Right hindlimb (tissue), 1 donor: Measurements from ENCODE around the gene TBL3.
"Not testable (repeated sequence)": the region's sequence is repeated elsewhere in the genome, so short reads cannot be mapped to it uniquely, and the experiment has no call there.

Experiments used
- DNase-seq: peaks from one replicate; pipeline ENCODE4 v3.0.0-alpha.2; 2018

TBL3 gene

GRCh38 chr16:1944612-1945199 lies 27.1 kb upstream of the TBL3 start:
- no peak for DNase-seq

DNA sequence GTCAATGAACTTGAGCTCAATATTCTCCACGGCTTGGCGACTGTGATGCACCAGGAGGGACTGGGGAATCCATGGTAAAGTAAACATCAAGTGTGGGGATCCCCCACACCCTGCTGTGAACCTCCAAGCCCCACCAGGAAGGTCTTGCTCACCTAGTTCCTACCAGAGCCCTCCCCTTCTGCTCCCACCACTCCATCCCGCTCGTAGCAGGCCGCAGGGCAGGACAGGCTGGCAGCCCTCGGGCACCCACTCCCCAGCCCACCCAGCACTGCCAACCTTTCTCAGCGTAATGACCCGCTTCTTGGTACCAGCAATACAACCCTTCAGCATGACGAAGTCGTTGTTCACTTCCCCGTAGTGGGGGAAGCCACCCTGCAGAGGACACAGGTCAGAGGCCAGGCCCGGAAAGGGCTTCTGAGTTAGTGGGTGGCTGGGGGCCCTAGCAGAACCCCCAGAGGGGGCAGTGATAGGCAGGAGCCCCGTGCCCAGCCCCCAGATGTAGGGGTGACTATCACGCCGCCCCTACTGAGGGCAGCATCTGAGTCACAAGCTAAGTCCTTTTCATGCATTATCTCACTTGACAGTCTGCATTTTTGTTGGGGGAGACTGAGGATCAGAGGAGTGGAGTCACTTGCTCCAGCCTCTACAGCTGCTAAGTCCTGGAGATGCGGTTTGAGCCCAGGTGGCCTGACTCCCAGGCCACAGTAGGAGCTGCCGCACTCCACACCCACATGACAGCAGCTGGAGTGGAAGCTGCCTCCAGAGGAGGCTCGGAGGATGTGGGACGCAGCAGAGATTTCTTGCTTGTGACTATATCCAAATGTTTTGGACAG lies 26.1 kb upstream of the TBL3 start:
- no peak for DNase-seq

DNA sequence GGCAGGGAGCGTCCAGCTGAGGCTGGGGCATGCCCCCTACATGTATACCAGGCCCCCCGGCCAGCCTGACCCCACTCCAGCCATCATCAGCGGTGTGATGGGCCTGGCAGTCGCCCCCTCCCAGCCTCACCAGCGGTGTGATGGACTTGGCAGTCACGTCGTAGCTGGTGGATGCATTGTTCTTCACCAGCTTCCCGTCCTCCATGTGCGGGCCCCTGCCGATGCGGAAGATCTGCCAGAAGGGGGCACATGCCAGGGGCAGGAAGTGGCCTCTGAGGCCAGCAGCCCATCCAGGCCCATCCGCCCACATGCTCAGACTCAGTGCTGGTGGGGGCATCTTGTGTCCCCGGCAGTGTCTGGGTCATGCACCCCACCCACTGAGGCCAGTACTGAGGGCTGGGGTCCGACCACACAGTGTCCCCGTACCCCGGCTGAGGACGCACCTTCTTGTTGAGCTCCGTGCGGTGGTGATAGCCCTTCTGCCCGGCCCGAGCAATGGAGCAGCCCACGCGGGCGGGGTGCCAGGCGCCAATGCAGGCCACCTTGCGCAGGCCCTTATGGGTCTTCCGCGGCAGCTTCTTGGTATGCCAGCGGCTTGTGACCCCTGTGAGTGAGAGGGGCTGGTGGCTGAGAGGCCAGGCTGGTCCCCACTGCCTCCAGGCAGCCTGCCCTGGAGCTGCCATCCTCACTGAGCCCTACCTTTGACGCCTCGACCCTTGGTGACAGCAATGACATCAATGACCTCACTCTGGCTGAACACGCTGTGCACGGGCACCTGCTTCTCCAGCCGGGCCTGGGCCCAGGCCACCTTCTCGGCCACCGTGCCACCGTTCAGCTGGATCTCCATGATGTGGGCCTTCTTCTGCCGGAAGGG lies 25.1 kb upstream of the TBL3 start:
- DNase-seq = no peak

DNA sequence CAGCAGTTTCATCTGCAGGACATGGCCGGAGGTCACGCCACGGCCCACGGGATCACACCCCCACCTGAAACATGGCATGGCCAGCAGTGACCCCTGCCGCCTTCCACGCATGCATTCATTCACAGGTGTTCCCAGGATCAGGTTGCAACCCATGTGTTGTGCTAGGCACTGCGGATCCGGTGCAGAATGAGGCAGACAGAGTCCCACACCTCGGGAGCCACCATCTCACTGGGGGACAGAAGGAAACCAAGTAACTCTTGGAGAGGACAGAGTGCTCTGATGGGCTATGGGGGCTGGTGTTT lies 24.5 kb upstream of the TBL3 start:
- no peak for DNase-seq

GRCh38 chr16:1949507-1949906 lies 22.3 kb upstream of the TBL3 start:
- DNase-seq = no peak

DNA sequence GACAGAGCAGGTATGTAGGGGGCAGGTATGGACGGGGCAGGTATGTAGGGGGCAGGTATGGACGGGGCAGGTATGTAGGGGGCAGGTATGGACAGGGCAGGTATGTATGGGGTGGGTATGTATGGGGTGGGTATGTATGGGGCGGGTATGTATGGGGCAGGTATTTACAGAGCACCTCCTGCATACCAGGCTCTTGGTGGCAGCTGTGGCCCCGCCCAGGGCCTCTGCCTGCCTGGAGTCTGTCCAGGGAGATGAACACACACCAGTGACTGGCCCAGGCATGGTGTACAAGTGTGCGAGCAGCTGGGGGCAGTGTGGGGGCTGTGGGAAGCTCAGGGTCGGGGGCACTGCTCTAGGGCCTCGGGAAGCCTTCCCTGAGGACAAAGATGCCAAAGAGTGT lies 21.8 kb upstream of the TBL3 start:
- DNase-seq = peak; percentile 18

DNA sequence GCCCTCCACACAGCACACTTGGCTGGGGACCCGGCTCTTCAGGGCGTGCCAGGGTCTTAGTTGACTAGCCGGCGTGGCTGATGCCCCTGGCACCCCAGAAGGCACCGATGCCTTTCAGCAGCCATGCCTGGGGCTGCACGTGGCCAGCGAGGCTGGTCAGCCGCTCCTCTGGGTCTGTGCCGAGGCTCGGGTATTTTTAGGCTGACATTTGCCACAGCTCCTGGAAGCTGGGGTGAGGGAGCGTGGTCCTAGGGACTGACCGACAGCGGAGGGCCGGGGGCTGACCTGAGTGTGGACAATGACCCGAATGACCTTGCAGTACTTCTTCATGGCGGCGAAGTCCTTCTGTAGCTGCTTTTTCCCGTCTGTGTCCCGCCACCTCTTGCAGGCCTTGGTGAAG lies 21.3 kb upstream of the TBL3 start:
- DNase-seq = peak; percentile 17

- peak; percentile 18 for DNase-seq
Observed at GRCh38 chr16:1953734-1954133, 18.1 kb upstream of the TBL3 start.

DNA sequence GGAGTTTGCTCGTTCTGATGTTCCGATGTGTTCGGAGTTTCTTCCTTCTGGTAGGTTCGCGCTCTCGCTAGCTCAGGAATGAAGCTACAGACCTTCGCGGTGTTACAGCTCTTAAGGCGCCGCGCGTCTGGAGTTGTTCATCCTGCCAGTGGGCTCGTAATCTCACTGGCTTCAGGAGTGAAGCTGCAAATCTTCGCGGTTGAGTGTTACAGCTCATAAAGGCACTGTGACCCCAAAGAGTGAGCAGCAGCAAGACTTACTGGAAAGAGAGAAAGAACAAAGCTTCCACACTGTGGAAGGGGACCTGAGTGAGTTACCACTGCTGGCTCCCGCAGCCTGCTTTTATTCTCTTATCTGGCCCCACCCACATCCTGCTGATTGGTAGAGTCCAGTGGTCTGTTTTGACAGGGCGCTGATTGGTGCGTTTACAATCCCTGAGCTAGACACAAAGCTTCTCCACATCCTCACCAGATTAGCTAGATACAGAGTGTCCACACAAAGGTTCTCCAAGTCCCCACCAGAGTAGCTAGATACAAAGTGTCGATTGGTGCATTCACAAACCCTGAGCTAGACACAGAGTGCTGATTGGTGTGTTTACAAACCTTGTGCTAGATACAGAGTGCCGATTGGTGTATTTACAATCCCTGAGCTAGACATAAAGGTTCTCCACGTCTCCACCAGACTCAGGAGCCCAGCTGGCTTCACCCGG lies 14.3 kb upstream of the TBL3 start:
- DNase-seq = not testable (repeated sequence)

GRCh38 chr16:1958143-1958491 lies 13.7 kb upstream of the TBL3 start:
- peak; percentile 20 for DNase-seq

DNA sequence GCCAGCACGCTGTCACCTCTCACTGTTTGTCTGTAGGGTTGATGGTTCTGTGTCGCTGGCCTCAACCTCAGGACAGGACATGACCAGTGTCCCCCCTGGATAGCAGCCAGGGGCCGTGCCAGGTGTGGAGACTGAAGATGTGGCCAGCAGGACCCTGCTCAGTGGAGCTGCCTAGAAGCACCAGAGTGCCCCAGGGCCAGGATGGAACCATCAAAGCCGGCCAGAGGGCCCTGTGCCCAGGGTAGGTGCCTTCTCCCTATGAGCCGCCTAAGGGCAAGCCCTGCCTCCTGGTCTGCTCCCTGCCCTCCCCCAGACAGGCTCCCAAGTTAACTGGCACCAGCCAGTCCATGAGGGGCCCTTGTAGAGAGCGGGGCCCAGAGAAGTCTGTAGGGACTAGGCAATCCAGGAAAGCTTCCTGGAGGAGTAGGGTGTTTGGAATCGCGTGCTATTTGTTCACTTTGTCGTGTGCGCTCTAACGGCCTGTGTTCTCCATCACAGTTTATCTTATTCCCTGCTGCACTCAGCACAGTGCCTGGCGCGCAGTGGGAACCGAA lies 13.1 kb upstream of the TBL3 start:
- peak; percentile 42 for DNase-seq

GRCh38 chr16:1959269-1960039 lies 12.4 kb upstream of the TBL3 start, which contains the start of gene NDUFB10:
Gene NDUFB10 (plus strand): TSS chr16:1959538. CDS start chr16:1959625, 87 bp downstream.
- peak; percentile 92 for DNase-seq

GRCh38 chr16:1960665-1961630 lies 10.9 kb upstream of the TBL3 start:
- peak; percentile 34 for DNase-seq

GRCh38 chr16:1961651-1962067 lies 10.2 kb upstream of the TBL3 start:
- no peak for DNase-seq

DNA sequence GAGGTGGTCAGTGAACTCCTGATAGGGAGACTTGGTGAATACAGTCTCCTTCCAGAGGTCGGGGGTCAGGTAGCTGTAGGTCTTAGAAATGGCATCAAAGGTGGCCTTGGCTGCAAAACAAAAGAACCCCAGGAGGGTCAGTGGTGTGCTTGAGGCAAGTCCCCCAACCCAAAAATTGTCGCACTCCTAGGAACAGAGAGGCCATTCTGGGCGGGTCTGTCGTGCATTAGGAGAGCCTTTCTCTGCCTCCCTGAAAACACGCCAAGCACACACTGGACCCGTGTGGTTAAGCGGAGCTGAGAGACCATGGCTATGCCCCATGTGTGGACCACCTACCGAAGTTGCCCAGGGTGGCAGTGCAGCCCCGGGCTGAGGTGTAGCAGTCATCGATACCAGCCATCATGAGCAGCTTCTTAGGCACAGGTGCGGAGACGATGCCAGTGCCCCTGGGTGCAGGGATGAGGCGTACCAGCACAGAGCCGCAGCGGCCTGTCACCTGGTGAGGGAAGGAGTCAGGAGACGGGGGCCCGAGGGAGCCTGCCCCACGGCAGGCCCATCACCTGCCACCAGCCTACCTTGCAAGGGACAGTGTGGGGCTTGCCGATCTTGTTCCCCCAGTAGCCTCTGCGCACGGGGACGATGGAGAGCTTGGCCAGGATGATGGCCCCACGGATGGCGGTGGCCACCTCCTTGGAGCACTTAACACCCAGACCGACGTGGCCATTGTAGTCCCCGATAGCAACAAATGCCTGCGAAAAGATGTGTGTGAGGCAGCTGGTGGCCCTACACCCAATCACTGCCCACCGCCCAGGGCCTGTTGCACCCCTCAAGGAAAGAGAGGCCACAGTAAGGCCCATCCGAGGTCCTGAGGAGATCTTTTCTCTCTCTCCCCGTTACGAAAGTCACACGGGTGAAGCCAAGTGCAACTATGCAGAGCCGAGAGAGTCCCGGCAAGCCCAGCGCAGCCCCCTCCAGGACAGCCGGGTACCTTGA lies 9.4 kb upstream of the TBL3 start:
- DNase-seq = not testable (repeated sequence)

DNA sequence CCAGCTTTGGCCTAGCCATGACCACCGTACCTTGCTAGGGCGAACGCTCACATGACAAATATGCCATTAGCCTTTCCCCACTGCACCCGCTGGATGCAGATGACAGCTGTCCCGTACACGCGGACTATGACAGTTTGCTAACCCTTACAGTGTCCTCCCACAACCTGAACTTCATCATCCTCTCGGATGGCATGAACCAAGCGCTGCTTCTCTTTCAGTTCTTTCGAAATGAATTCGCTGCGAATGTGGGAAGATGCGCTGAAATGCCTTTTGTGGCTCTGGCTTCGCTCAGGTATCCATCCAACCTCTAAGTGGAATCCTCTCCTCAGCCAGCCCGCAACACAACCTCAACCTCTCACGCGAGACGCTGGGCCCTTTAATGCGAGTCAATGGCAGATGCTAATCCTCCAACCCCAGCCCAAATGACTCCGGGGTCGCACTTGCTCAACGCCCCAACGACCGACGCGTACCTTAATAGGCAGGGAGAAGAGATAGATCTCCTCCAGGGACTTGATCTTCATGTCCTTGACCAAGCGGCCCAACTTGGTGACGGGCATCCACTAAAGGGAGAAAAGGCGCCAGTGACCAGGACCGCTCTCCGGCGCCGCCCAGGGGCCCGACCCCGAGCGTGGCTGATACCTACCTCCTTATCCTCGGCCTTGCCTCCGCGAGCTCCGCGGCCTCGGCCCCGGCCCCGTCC lies 7.9 kb upstream of the TBL3 start:
- no peak for DNase-seq

DNA sequence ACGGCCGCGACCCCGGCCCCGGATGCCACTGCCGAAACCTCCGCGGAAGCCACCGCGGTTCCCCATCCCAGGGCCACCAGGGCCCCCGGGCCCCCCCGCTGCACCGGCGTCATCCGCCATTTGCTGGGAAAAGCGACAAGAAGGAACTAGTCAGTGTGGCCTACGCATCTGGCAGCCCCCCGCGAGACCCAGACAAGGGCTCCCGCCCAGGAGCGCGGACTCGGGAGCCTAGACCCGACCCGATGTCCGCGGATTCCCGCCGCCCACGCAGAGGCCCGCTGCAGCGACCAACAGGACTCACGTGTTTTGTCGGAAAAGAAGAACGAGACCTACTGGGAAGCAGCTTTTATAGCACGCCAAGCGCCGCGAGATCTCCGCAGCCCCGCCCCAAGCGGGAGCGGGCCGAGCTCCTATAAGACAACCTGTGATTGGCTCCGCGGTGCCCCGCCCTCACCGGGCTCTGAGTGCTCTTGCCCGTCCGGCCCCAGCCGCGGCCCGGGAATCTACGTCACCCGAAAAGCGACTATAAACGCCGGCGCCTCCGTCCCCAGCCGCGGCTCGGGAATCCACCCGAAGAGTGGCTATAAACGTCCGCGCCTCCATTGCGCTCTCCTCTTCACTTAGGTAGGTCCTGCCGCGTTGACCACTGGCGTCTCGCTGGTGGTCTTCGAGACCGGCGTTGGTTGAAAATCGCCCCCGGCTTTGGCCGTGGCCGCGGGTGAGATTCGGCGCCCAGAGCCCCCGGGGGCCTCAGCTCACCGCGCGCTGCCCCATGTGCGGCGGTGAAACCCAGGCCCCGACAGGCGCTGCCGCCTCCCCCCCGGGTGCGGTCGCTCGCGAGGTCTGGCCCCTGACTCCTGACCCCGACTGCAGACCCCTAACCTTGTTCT lies 7.1 kb upstream of the TBL3 start, which contains the start of gene RPS2:
RPS2 (minus strand) TSS at position 321 of the 890 bp plus-strand sequence; CDS start at position 120, 201 bp downstream.
- peak; percentile 99 for DNase-seq
